Neural progenitor cell (in vitro differentiated cells): ENCODE data around the gene SPR. TPM values are rescaled to one million over a fixed set of nuclear protein-coding genes. Genes with fewer than 3 reads are reported as not detected.
"Not testable (repeated sequence)": the region's sequence is repeated elsewhere in the genome, so short reads cannot be mapped to it uniquely, and the experiment has no call there.

ENCODE experiments used
- DNase-seq: peaks from one replicate; pipeline ENCODE4 v3.0.0-alpha.2; 2016; ENCODE audit warnings: low spot score
- H2AFZ ChIP-seq: fragments of 200-600 bp; sonication (generic); replicated peaks from 2 replicates; pipeline ENCODE4 v1.6.1; 2016; ENCODE audit warnings: antibody characterized with exemption
- H3F3A ChIP-seq: fragments of 200-600 bp; sonication (generic); 2 replicates; pipeline ENCODE4 v1.6.1; 2016; ENCODE audit warnings: antibody characterized with exemption, low read depth
- H3K27ac ChIP-seq: fragments of 200-600 bp; sonication (generic); 2 replicates; pipeline ENCODE4 v1.5.1; 2016; ENCODE audit warnings: mild to moderate bottlenecking
- H3K27me3 ChIP-seq: fragments of 200-600 bp; sonication (generic); 2 replicates; pipeline ENCODE4 v1.6.1; 2016; ENCODE audit warnings: mild to moderate bottlenecking, moderate library complexity
- H3K36me3 ChIP-seq: fragments of 200-600 bp; sonication (generic); 2 replicates; pipeline ENCODE4 v1.5.1; 2016
- H3K4me1 ChIP-seq: fragments of 200-600 bp; sonication (generic); 2 replicates; pipeline ENCODE4 v1.6.1; 2016; ENCODE audit warnings: mixed run types
- H3K4me2 ChIP-seq: fragments of 200-600 bp; sonication (generic); 2 replicates; pipeline ENCODE4 v1.6.1; 2016
- H3K4me3 ChIP-seq: fragments of 200-600 bp; sonication (generic); 2 replicates; pipeline ENCODE4 v1.5.1; 2016
- H3K79me2 ChIP-seq: fragments of 200-600 bp; sonication (generic); 2 replicates; pipeline ENCODE4 v1.6.1; 2016; ENCODE audit warnings: low read depth
- H3K9ac ChIP-seq: fragments of 200-600 bp; sonication (generic); 2 replicates; pipeline ENCODE4 v1.6.1; 2016
- H3K9me3 ChIP-seq: fragments of 200-600 bp; sonication (generic); 2 replicates; pipeline ENCODE4 v1.5.1; 2016; ENCODE audit warnings: low read depth
- H4K20me1 ChIP-seq: fragments of 200-600 bp; sonication (generic); 2 replicates; pipeline ENCODE4 v1.6.1; 2016; ENCODE audit warnings: low read depth
- H3K27ac Mint-ChIP-seq: 3 replicates; pipeline ENCODE4 v1.8.0; 2021; ENCODE audit warnings: mixed read lengths
- H3K27me3 Mint-ChIP-seq: 2 replicates; pipeline ENCODE4 v1.8.0; 2022; ENCODE audit warnings: low read depth, mild to moderate bottlenecking, inconsistent platforms, moderate library complexity, mixed read lengths; ENCODE audit not compliant: insufficient read depth
- H3K36me3 Mint-ChIP-seq: 3 replicates; pipeline ENCODE4 v1.8.0; 2021; ENCODE audit warnings: mixed read lengths
- H3K4me1 Mint-ChIP-seq: 3 replicates; pipeline ENCODE4 v1.8.0; 2021; ENCODE audit warnings: mixed read lengths
- H3K4me3 Mint-ChIP-seq: 3 replicates; pipeline ENCODE4 v1.8.0; 2021; ENCODE audit warnings: mild to moderate bottlenecking, moderate library complexity, mixed read lengths
- H3K9me3 Mint-ChIP-seq: 3 replicates; pipeline ENCODE4 v1.8.0; 2020; ENCODE audit warnings: mixed read lengths
- CTCF ChIP-seq: fragments of 200-600 bp; sonication (generic); IDR thresholded peaks from 2 replicates; pipeline ENCODE4 v1.5.1; 2017; ENCODE audit warnings: antibody characterized with exemption, mild to moderate bottlenecking
- EZH2 ChIP-seq: fragments of 200-600 bp; sonication (generic); IDR thresholded peaks from 2 replicates; pipeline ENCODE4 v1.6.1; 2017; ENCODE audit warnings: antibody characterized with exemption, mild to moderate bottlenecking, moderate library complexity
- EZH2phosphoT487 ChIP-seq: fragments of 200-600 bp; sonication (generic); IDR thresholded peaks from 2 replicates; pipeline ENCODE4 v1.6.1; 2017; ENCODE audit warnings: antibody characterized with exemption
- total RNA-seq: library from RNA; depleted of rRNA; stranded (reverse); fragments of >200 nt; gene quantifications from 2 replicates; pipeline ENCODE4 v1.2.3, GENCODE V29; 2015; ENCODE audit warnings: low replicate concordance

Gene SPR
- total RNA-seq, 1 donor from 2014 or later: 2.2 TPM

GRCh38 chr2:72897785-72898584 is 10.8 kb downstream of the SPR start:
- Mint-ChIP-seq H3K4me1 (peaks cover 16% of the 10 kb centered on the region), H3K9me3 (no peaks in the 10 kb centered on the region), H3K27ac (no peak overlapping the region), H3K4me3 (peak overlapping the region; percentile 2), H3K27me3 (peaks cover 51% of the 10 kb centered on the region), H3K36me3 (no peaks in the 10 kb centered on the region)
- H3K27ac ChIP-seq: peak overlapping the region; percentile 51
- no peaks in the 10 kb centered on the region for H3K36me3 ChIP-seq
- DNase-seq: peak; percentile 84
- H3K9ac ChIP-seq: no peak overlapping the region
- H3K4me2 ChIP-seq: peak overlapping the region; percentile 56
- H3K27me3 ChIP-seq: peaks cover 85% of the 10 kb centered on the region
- H3K4me1 ChIP-seq: peaks cover 29% of the 10 kb centered on the region
- TF ChIP-seq CTCF: no peak
- no peak for TF ChIP-seq EZH2phosphoT487
- TF ChIP-seq EZH2: no peak
- H2AFZ ChIP-seq: no peak overlapping the region
- no peaks in the 10 kb centered on the region for H4K20me1 ChIP-seq
- no peak overlapping the region for H3K4me3 ChIP-seq
- H3K79me2 ChIP-seq: no peaks in the 10 kb centered on the region
- no peaks in the 10 kb centered on the region for H3K9me3 ChIP-seq
- H3F3A ChIP-seq: peaks cover 15% of the 10 kb centered on the region

- Mint-ChIP-seq H3K4me3 (no peak overlapping the region), H3K36me3 (no peaks in the 10 kb centered on the region), H3K27me3 (peaks cover 50% of the 10 kb centered on the region), H3K9me3 (no peaks in the 10 kb centered on the region), H3K27ac (no peak overlapping the region), H3K4me1 (peaks cover 16% of the 10 kb centered on the region)
- peaks cover 15% of the 10 kb centered on the region for H3F3A ChIP-seq
- H3K4me2 ChIP-seq: peak overlapping the region; percentile 56
- no peak overlapping the region for H2AFZ ChIP-seq
- H3K9me3 ChIP-seq: no peaks in the 10 kb centered on the region
- H3K27ac ChIP-seq: peak overlapping the region; percentile 51
- H3K27me3 ChIP-seq: peaks cover 91% of the 10 kb centered on the region
- no peak overlapping the region for H3K9ac ChIP-seq
- DNase-seq: no peak
- H3K4me1 ChIP-seq: peaks cover 29% of the 10 kb centered on the region
- no peak overlapping the region for H3K4me3 ChIP-seq
- H4K20me1 ChIP-seq: no peaks in the 10 kb centered on the region
- no peaks in the 10 kb centered on the region for H3K36me3 ChIP-seq
- TF ChIP-seq EZH2 (no peak), EZH2phosphoT487 (no peak), CTCF (no peak)
- H3K79me2 ChIP-seq: no peaks in the 10 kb centered on the region
Observed at GRCh38 chr2:72898585-72898906, 11.3 kb downstream of the SPR start.

GRCh38 chr2:72900191-72900825 is 13.1 kb downstream of the SPR start:
- Histone ChIP-seq H4K20me1 (no peaks in the 10 kb centered on the region), H3K4me2 (no peak overlapping the region), H3K79me2 (no peaks in the 10 kb centered on the region), H3K9me3 (no peaks in the 10 kb centered on the region), H3K4me1 (peaks cover 22% of the 10 kb centered on the region), H2AFZ (no peak overlapping the region), H3K27ac (no peak overlapping the region), H3K9ac (no peak overlapping the region), H3K4me3 (no peak overlapping the region), H3K36me3 (no peaks in the 10 kb centered on the region), H3F3A (peaks cover 15% of the 10 kb centered on the region), H3K27me3 (peaks cover 92% of the 10 kb centered on the region)
- TF ChIP-seq EZH2phosphoT487: no peak
- TF ChIP-seq EZH2: no peak
- Mint-ChIP-seq H3K9me3 (no peaks in the 10 kb centered on the region), H3K36me3 (no peaks in the 10 kb centered on the region), H3K4me1 (peaks cover 12% of the 10 kb centered on the region), H3K27ac (no peak overlapping the region), H3K4me3 (no peak overlapping the region), H3K27me3 (peaks cover 40% of the 10 kb centered on the region)
- no peak for DNase-seq

GRCh38 chr2:72901426-72901825 is 14.2 kb downstream of the SPR start:
- no peak overlapping the region for H3K27ac Mint-ChIP-seq
- DNase-seq: no peak
- H3K27me3 ChIP-seq: peaks cover 92% of the 10 kb centered on the region
- no peak overlapping the region for H2AFZ ChIP-seq
- no peaks in the 10 kb centered on the region for H3K79me2 ChIP-seq
- H3K4me3 Mint-ChIP-seq: no peak overlapping the region
- TF ChIP-seq EZH2phosphoT487 (no peak), EZH2 (no peak), CTCF (no peak)
- H3K36me3 ChIP-seq: no peaks in the 10 kb centered on the region
- H4K20me1 ChIP-seq: no peaks in the 10 kb centered on the region
- H3K9ac ChIP-seq: no peak overlapping the region
- H3K9me3 Mint-ChIP-seq: no peaks in the 10 kb centered on the region
- peaks cover 42% of the 10 kb centered on the region for H3K27me3 Mint-ChIP-seq
- H3K27ac ChIP-seq: no peak overlapping the region
- H3K9me3 ChIP-seq: no peaks in the 10 kb centered on the region
- peaks cover 15% of the 10 kb centered on the region for H3F3A ChIP-seq
- peaks cover 17% of the 10 kb centered on the region for H3K4me1 ChIP-seq
- H3K36me3 Mint-ChIP-seq: no peaks in the 10 kb centered on the region
- no peak overlapping the region for H3K4me2 ChIP-seq
- no peak overlapping the region for H3K4me3 ChIP-seq
- peaks cover 7% of the 10 kb centered on the region for H3K4me1 Mint-ChIP-seq

- not testable (repeated sequence) for H3K27ac Mint-ChIP-seq, H3K4me1 Mint-ChIP-seq, H3K4me3 Mint-ChIP-seq, H3K79me2 ChIP-seq, H3K4me1 ChIP-seq, H4K20me1 ChIP-seq, H3K27ac ChIP-seq, H3K9me3 Mint-ChIP-seq, DNase-seq, H3K9me3 ChIP-seq, H3F3A ChIP-seq, H2AFZ ChIP-seq, H3K9ac ChIP-seq, H3K4me3 ChIP-seq, H3K36me3 ChIP-seq, H3K36me3 Mint-ChIP-seq, H3K4me2 ChIP-seq
- H3K27me3 ChIP-seq: peaks cover 100% of the 10 kb centered on the region
- H3K27me3 Mint-ChIP-seq: peaks cover 44% of the 10 kb centered on the region
Observed at GRCh38 chr2:72907369-72907768, 20.2 kb downstream of the SPR start.
